ENCODE results near the gene FIGNL2. TPM values are rescaled to one million over a fixed set of nuclear protein-coding genes. Genes with fewer than 3 reads are reported as not detected.
A peak's percentile ranks its signal among the peaks of the same experiment; 100 is the strongest.
"Not testable (repeated sequence)": the region's sequence is repeated elsewhere in the genome, so short reads cannot be mapped to it uniquely, and the experiment has no call there.

FIGNL2 gene
- total and polyA plus RNA-seq, 2 donors (not counting 1 experiment from before 2014, with no cell fraction given), result 0.07 to 0.17 TPM

DNA sequence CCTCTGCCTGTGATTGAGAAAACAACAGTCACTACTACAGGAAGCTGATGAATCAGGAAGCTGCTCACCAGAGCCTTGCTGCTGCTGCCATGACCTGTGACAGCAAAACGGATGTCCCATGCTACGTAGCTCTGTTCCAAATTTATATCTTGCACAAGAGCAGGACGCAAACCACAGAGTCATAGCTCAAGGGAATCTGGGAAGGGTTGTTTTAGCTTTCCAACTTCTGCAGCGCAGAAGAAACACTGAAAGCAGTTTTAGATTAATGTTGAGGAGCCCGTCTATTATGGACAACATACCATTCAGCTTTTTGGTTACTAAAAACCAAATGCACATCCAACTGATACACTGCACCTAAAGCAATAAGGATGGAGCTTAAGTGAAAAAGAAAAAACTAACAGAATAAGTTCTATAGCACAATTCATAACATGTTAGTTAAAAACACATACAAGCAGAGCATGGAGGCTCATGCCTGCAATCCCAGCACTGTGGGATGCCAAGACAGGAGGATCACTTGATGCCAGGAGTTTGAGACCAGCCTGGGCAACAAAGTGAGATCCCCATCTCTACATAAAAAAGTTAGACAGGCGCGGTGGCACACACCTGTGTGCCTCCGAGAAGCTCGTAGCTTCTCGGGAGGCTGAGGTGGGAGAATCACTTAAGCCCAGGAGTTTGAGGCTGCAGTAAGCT, 37.6 kb upstream of the FIGNL2 start:
- Histone ChIP-seq H3K4me3 (replicated peaks in 1 of 4; ENCODE audit: control extremely low read depth in 1 of 4, insufficient read depth in 1 of 4, low read depth in 3 of 4, low read length in 4 of 4) (no peak overlapping the region), H3K27me3 (ENCODE audit: control insufficient read depth, insufficient read depth, low read length) (no peaks in the 10 kb centered on the region), H3K4me1 (ENCODE audit: control insufficient read depth, extremely low read depth, insufficient read depth, low read length) (peaks cover 4% of the 10 kb centered on the region), H3K9ac (ENCODE audit: insufficient read depth, low read length) (no peak overlapping the region), H3K9me3 (ENCODE audit: control insufficient read depth, insufficient read depth, low read depth, low read length) (no peaks in the 10 kb centered on the region), H3K27ac (ENCODE audit: insufficient read depth, low read length) (peak overlapping the region; percentile 50), H4K20me1 (ENCODE audit: control insufficient read depth, extremely low read depth, insufficient read depth, low read length) (no peaks in the 10 kb centered on the region), H3K36me3 (ENCODE audit: control insufficient read depth, insufficient read depth, low read length) (no peaks in the 10 kb centered on the region), H3K4me2 (ENCODE audit: extremely low read depth, insufficient read depth, low read length) (peak overlapping the region; percentile 8), H3K79me2 (ENCODE audit: control insufficient read depth, insufficient read depth, low read length) (no peaks in the 10 kb centered on the region), H2AFZ (ENCODE audit: low read length) (no peak overlapping the region)
- TF ChIP-seq EZH2 (IDR thresholded peaks at IDR 0.05; ENCODE audit: low read length, missing control alignments), result no peak
- TF ChIP-seq, protein P1, sequence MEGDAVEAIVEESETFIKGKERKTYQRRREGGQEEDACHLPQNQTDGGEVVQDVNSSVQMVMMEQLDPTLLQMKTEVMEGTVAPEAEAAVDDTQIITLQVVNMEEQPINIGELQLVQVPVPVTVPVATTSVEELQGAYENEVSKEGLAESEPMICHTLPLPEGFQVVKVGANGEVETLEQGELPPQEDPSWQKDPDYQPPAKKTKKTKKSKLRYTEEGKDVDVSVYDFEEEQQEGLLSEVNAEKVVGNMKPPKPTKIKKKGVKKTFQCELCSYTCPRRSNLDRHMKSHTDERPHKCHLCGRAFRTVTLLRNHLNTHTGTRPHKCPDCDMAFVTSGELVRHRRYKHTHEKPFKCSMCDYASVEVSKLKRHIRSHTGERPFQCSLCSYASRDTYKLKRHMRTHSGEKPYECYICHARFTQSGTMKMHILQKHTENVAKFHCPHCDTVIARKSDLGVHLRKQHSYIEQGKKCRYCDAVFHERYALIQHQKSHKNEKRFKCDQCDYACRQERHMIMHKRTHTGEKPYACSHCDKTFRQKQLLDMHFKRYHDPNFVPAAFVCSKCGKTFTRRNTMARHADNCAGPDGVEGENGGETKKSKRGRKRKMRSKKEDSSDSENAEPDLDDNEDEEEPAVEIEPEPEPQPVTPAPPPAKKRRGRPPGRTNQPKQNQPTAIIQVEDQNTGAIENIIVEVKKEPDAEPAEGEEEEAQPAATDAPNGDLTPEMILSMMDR (conservative IDR thresholded peaks at IDR 0.05 in 1 of 2, IDR thresholded peaks at IDR 0.05 in 1 of 2; ENCODE audit: low read depth in 1 of 2, low read length in 2 of 2), result no peak
- peak; percentile 92 to 98 for DNase-seq (ENCODE audit: low read depth in 2 of 2)

DNA sequence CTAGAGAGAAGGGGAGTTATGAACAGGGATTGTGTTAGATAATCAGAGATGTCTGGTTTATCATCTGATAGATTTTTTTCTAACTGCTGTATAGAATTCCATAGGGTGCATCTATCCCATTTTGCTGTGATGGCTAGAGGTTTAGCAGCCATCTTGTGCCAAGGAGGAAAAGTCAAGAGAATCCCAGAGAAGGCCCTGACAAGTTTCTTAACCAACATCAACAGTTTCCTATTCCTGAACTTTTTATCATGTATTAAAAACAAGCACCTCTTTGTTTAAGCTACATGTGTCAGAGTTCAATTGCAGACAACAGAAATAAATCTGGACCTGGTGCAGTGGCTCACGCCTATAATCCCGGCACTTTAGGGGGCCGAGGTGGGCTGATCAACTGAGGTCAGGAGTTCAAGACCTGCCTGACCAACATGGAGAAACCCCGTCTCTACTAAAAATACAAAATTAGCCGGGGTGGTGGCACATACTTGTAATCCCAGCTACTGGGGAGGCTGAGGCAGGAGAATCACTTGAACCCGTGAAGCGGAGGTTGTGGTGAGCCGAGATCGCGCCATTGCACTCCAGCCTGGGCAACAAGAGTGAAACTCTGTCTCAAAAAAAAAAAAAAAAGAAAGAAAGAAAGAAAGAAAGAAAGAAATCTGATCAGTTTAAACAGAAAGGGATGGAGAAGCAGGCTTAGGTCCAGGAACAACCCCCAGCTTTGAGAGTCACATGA, 36.9 kb upstream of the FIGNL2 start:
- not testable (repeated sequence) for H3K4me2 ChIP-seq (ENCODE audit: extremely low read depth, insufficient read depth, low read length); H4K20me1 ChIP-seq (ENCODE audit: control insufficient read depth, extremely low read depth, insufficient read depth, low read length); H3K79me2 ChIP-seq (ENCODE audit: control insufficient read depth, insufficient read depth, low read length); H3K4me1 ChIP-seq (ENCODE audit: control insufficient read depth, extremely low read depth, insufficient read depth, low read length); H3K36me3 ChIP-seq (ENCODE audit: control insufficient read depth, insufficient read depth, low read length); H3K9me3 ChIP-seq (ENCODE audit: control insufficient read depth, insufficient read depth, low read depth, low read length); H3K4me3 ChIP-seq (replicated peaks in 1 of 4; ENCODE audit: control extremely low read depth in 1 of 4, insufficient read depth in 1 of 4, low read depth in 3 of 4, low read length in 4 of 4); H2AFZ ChIP-seq (ENCODE audit: low read length); H3K9ac ChIP-seq (ENCODE audit: insufficient read depth, low read length); H3K27me3 ChIP-seq (ENCODE audit: control insufficient read depth, insufficient read depth, low read length); DNase-seq (ENCODE audit: low read depth in 2 of 2)
- H3K27ac ChIP-seq (ENCODE audit: insufficient read depth, low read length), result peak overlapping the region; percentile 53

DNA sequence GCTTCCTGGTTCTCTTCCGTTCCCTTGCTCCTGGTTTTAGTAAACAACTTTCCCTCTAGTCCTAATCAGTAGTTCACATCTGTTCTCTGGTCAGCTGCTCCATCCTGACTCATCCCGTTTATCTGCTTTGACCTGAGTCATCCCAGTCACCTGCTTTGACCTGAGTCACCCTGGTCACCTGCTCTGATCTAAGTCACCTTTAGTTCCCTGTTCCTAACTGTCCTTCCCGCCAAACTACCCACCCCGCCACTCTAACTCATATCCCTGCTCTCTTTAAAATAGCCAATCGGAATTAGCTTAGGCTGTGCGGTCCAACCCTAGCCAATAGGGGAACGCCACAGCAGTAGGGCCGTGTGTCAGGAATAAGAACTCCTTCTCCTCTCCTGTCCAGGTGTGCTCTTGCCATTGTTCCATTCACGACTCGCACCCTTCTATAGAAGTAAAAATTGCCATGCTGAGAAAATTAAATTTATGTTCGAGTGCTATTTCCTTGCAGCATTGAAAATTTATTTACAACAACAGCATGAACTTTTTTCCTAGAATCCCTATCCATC, 36.2 kb upstream of the FIGNL2 start:
- no peaks in the 10 kb centered on the region for H3K79me2 ChIP-seq (ENCODE audit: control insufficient read depth, insufficient read depth, low read length)
- DNase-seq (ENCODE audit: low read depth in 2 of 2), result peak in 1 of 2 donors; percentile 41
- no peak for TF ChIP-seq EZH2 (IDR thresholded peaks at IDR 0.05; ENCODE audit: low read length, missing control alignments)
- TF ChIP-seq, protein P1 (conservative IDR thresholded peaks at IDR 0.05 in 1 of 2, IDR thresholded peaks at IDR 0.05 in 1 of 2; ENCODE audit: low read depth in 1 of 2, low read length in 2 of 2), result no peak

More for the DNA sequence above, 36.2 kb upstream of the FIGNL2 start:
- H3K4me1 ChIP-seq (ENCODE audit: control insufficient read depth, extremely low read depth, insufficient read depth, low read length), result peaks cover 4% of the 10 kb centered on the region
- no peak overlapping the region for H3K27ac ChIP-seq (ENCODE audit: insufficient read depth, low read length)
- no peaks in the 10 kb centered on the region for H3K36me3 ChIP-seq (ENCODE audit: control insufficient read depth, insufficient read depth, low read length)
- H3K4me2 ChIP-seq (ENCODE audit: extremely low read depth, insufficient read depth, low read length), result no peak overlapping the region
- no peaks in the 10 kb centered on the region for H3K9me3 ChIP-seq (ENCODE audit: control insufficient read depth, insufficient read depth, low read depth, low read length)
- H2AFZ ChIP-seq (ENCODE audit: low read length), result no peak overlapping the region
- H3K27me3 ChIP-seq (ENCODE audit: control insufficient read depth, insufficient read depth, low read length), result no peaks in the 10 kb centered on the region
- no peak overlapping the region for H3K4me3 ChIP-seq (replicated peaks in 1 of 4; ENCODE audit: control extremely low read depth in 1 of 4, insufficient read depth in 1 of 4, low read depth in 3 of 4, low read length in 4 of 4)
- no peaks in the 10 kb centered on the region for H4K20me1 ChIP-seq (ENCODE audit: control insufficient read depth, extremely low read depth, insufficient read depth, low read length)
- no peak overlapping the region for H3K9ac ChIP-seq (ENCODE audit: insufficient read depth, low read length)
